Body of pancreas (tissue), 4 donors: ENCODE measurements around the gene SPAM1. TPM values are rescaled to one million over a fixed set of nuclear protein-coding genes. Genes with fewer than 3 reads are reported as not detected.
"Not testable (repeated sequence)": the region's sequence is repeated elsewhere in the genome, so short reads cannot be mapped to it uniquely, and the experiment has no call there.

ENCODE experiments used
- ATAC-seq: fragments of 150-250 bp; one replicate; pipeline ENCODE4 v1.9.1; 2016
- DNase-seq, 4 donors: peaks; one replicate each; pipeline ENCODE4 v3.0.0-alpha.2; 2019
- H3K27ac ChIP-seq, 4 donors: fragments of 200-600 bp; sonication (generic); 1 replicate in 3 of 4; 2 replicates in 1 of 4; pipeline versions ENCODE4 v1.5.1 to v1.6.1; 2016 to 2019; ENCODE audit warnings: mild to moderate bottlenecking in 1 of 4, mixed read lengths in 1 of 4, moderate library complexity in 1 of 4
- H3K27me3 ChIP-seq, 2 donors: fragments of 200-600 bp; sonication (generic); one replicate each; pipeline ENCODE4 v1.6.0; 2016; ENCODE audit warnings: mild to moderate bottlenecking in 1 of 2
- H3K36me3 ChIP-seq, 2 donors: fragments of 200-600 bp; sonication (generic); replicated peaks in 1 of 2; 2 replicates each; pipeline ENCODE4 v1.5.1; 2016; ENCODE audit warnings: low read depth in 2 of 2; ENCODE audit not compliant: insufficient read depth in 1 of 2
- H3K4me1 ChIP-seq: fragments of 200-600 bp; sonication (generic); one replicate; pipeline ENCODE4 v1.6.0; 2016
- H3K4me3 ChIP-seq, 2 donors: fragments of 200-600 bp; sonication (generic); 1 replicate in 1 of 2; 2 replicates in 1 of 2; pipeline ENCODE4 v1.5.1; 2016 to 2019
- H3K9me3 ChIP-seq, 3 donors: fragments of 200-600 bp; sonication (generic); 1 replicate in 2 of 3; 2 replicates in 1 of 3; pipeline ENCODE4 v1.5.1; 2016
- CTCF ChIP-seq, 7 experiments: fragments of 450-650 bp in 4 of 7; fragments of 200-600 bp in 3 of 7; sonication (generic) in 3 of 7; IDR thresholded peaks; one replicate each; pipeline ENCODE4 v1.5.1; 2016 to 2019; ENCODE audit warnings: antibody characterized with exemption in 7 of 7
- POLR2A ChIP-seq, 3 donors: fragments of 450-650 bp; IDR thresholded peaks; one replicate each; pipeline ENCODE4 v1.6.1; 2016; ENCODE audit warnings: antibody characterized with exemption in 3 of 3, mild to moderate bottlenecking in 2 of 3
- WGBS, 2 donors: methylation state at CpG; one replicate each; pipeline ENCODE4 v1.1.5; 2017; 5-methylcytosine and 5-hydroxymethylcytosine counted together
- intact Hi-C: fragments of 100-400 bp; cut with DNase I; formaldehyde crosslinking; loops from one replicate; pipeline ENCODE4 v1.15.1; 2023
- total RNA-seq, 2 donors: library from RNA; depleted of rRNA; stranded (reverse); fragments of >200 nt; gene quantifications; one replicate each; pipeline ENCODE4 v1.1.0, GENCODE V29; 2016

SPAM1 gene
- total RNA-seq, 2 donors from 2014 or later, result not detected

GRCh38 chr7:123994449-123994848 lies 69.4 kb downstream of the SPAM1 start:
- intact Hi-C loops, result no loop called here
- H3K27ac ChIP-seq, result no peak overlapping the region

GRCh38 chr7:123995617-123996326 lies 70.7 kb downstream of the SPAM1 start:
- DNase-seq (no peak), ATAC-seq (no peak)
- Histone ChIP-seq H3K36me3 (no peaks in the 10 kb centered on the region), H3K4me3 (no peak overlapping the region), H3K9me3 (no peaks in the 10 kb centered on the region), H3K27ac (no peak overlapping the region), H3K27me3 (no peaks in the 10 kb centered on the region), H3K4me1 (no peaks in the 10 kb centered on the region)
- 80 to 88% methylated on average over 10 of the region's 10 CpGs for WGBS, 2 donors
- TF ChIP-seq CTCF (IDR thresholded peaks at IDR 0.05), result no peak
- TF ChIP-seq POLR2A (IDR thresholded peaks at IDR 0.05), result no peak
- intact Hi-C loops, result no loop called here

More at GRCh38 chr7:123994449-123994848, 69.4 kb downstream of the SPAM1 start:
- TF ChIP-seq CTCF (IDR thresholded peaks at IDR 0.05), result no peak
- TF ChIP-seq POLR2A (IDR thresholded peaks at IDR 0.05), result no peak
- no peaks in the 10 kb centered on the region for H3K4me1 ChIP-seq
- H3K9me3 ChIP-seq, result no peaks in the 10 kb centered on the region
- no peaks in the 10 kb centered on the region for H3K27me3 ChIP-seq
- H3K4me3 ChIP-seq, result no peak overlapping the region
- H3K36me3 ChIP-seq, result no peaks in the 10 kb centered on the region
- ATAC-seq (no peak), DNase-seq (no peak)

- no peaks in the 10 kb centered on the region for H3K27me3 ChIP-seq
- 85 to 93% methylated on average over 6 of the region's 6 CpGs for WGBS, 2 donors
- H3K9me3 ChIP-seq, result no peaks in the 10 kb centered on the region
- no peak overlapping the region for H3K27ac ChIP-seq
- no peaks in the 10 kb centered on the region for H3K36me3 ChIP-seq
- intact Hi-C loops, result no loop called here
- H3K4me1 ChIP-seq, result no peaks in the 10 kb centered on the region
- DNase-seq (no peak), ATAC-seq (no peak)
- TF ChIP-seq POLR2A (IDR thresholded peaks at IDR 0.05) (no peak), CTCF (IDR thresholded peaks at IDR 0.05) (no peak)
- H3K4me3 ChIP-seq, result no peak overlapping the region
Observed at GRCh38 chr7:123996327-123996625, 71.2 kb downstream of the SPAM1 start.

- no peak for DNase-seq
- intact Hi-C loops, result no loop called here
- TF ChIP-seq CTCF (IDR thresholded peaks at IDR 0.05), result no peak
- TF ChIP-seq POLR2A (IDR thresholded peaks at IDR 0.05), result no peak
- Histone ChIP-seq H3K4me3 (no peak overlapping the region), H3K9me3 (no peaks in the 10 kb centered on the region), H3K4me1 (no peaks in the 10 kb centered on the region), H3K27me3 (no peaks in the 10 kb centered on the region), H3K27ac (no peak overlapping the region), H3K36me3 (no peaks in the 10 kb centered on the region)
- WGBS, 2 donors, result 76 to 90% methylated on average over 5 of the region's 5 CpGs
- ATAC-seq, result no peak
Observed at GRCh38 chr7:123998921-123999320, 73.9 kb downstream of the SPAM1 start.

- H3K4me3 ChIP-seq, result no peak overlapping the region
- no peak overlapping the region for H3K27ac ChIP-seq
- WGBS, 2 donors, result 73 to 80% methylated on average over 3 of the region's 3 CpGs
- TF ChIP-seq CTCF (IDR thresholded peaks at IDR 0.05) (no peak), POLR2A (IDR thresholded peaks at IDR 0.05) (no peak)
- no peaks in the 10 kb centered on the region for H3K4me1 ChIP-seq
- H3K9me3 ChIP-seq, result no peaks in the 10 kb centered on the region
- H3K36me3 ChIP-seq, result no peaks in the 10 kb centered on the region
- ATAC-seq (no peak), DNase-seq (no peak)
- H3K27me3 ChIP-seq, result no peaks in the 10 kb centered on the region
- intact Hi-C loops, result no loop called here
Observed at GRCh38 chr7:123999703-124000102, 74.7 kb downstream of the SPAM1 start.

GRCh38 chr7:124008296-124008695 lies 83.3 kb downstream of the SPAM1 start:
- not testable (repeated sequence) for H3K4me1 ChIP-seq

More at GRCh38 chr7:124008296-124008695, 83.3 kb downstream of the SPAM1 start:
- DNase-seq, H3K27ac ChIP-seq, intact Hi-C loops, H3K9me3 ChIP-seq, ATAC-seq, H3K36me3 ChIP-seq, H3K4me3 ChIP-seq, H3K27me3 ChIP-seq: not testable (repeated sequence)
- WGBS, 2 donors, result 77 to 81% methylated on average over 6 of the region's 6 CpGs
